IMR-90 (cell line): ENCODE measurements around the gene TRIO.

Source experiments
- BHLHE40 ChIP-seq: fragments of 150-350 bp; IDR thresholded peaks from 2 replicates; pipeline ENCODE4 v1.6.1; 2016; ENCODE audit warnings: mild to moderate bottlenecking, low read depth, low read length
- CEBPB ChIP-seq: IDR thresholded peaks from 2 replicates; pipeline ENCODE4 v1.6.1; 2012; ENCODE audit warnings: low read depth, low read length, improper control_type of control experiment
- MAZ ChIP-seq: IDR thresholded peaks from 2 replicates; pipeline ENCODE4 v1.6.1; 2012; ENCODE audit warnings: low read depth, mild to moderate bottlenecking, low read length, improper control_type of control experiment, moderate library complexity, borderline replicate concordance
- MXI1 ChIP-seq: IDR thresholded peaks from 2 replicates; pipeline ENCODE4 v1.6.1; 2012; ENCODE audit warnings: low read depth, mild to moderate bottlenecking, low read length, moderate library complexity, borderline replicate concordance
- POLR2A ChIP-seq: IDR thresholded peaks from 2 replicates; pipeline ENCODE4 v1.6.1; 2012; ENCODE audit warnings: mild to moderate bottlenecking, low read depth, low read length
- SMC3 ChIP-seq: fragments of 150-350 bp; IDR thresholded peaks from 2 replicates; pipeline ENCODE4 v1.6.1; 2016; ENCODE audit warnings: low read depth, mild to moderate bottlenecking, antibody characterized with exemption, low read length, moderate library complexity
- USF2 ChIP-seq: fragments of 150-350 bp; IDR thresholded peaks from 2 replicates; pipeline ENCODE4 v1.6.1; 2017; ENCODE audit warnings: mild to moderate bottlenecking, antibody characterized with exemption, low read length, low read depth
- TF ChIP-seq, protein P1 (sequence below): conservative IDR thresholded peaks from 2 replicates; pipeline ENCODE4 v1.5.1; 2012; ENCODE audit warnings: mild to moderate bottlenecking, low read depth, low read length, improper control_type of control experiment

GRCh38 chr5:14417792-14418765, 274.9 kb downstream of the TRIO start:
- TF ChIP-seq, protein P1, sequence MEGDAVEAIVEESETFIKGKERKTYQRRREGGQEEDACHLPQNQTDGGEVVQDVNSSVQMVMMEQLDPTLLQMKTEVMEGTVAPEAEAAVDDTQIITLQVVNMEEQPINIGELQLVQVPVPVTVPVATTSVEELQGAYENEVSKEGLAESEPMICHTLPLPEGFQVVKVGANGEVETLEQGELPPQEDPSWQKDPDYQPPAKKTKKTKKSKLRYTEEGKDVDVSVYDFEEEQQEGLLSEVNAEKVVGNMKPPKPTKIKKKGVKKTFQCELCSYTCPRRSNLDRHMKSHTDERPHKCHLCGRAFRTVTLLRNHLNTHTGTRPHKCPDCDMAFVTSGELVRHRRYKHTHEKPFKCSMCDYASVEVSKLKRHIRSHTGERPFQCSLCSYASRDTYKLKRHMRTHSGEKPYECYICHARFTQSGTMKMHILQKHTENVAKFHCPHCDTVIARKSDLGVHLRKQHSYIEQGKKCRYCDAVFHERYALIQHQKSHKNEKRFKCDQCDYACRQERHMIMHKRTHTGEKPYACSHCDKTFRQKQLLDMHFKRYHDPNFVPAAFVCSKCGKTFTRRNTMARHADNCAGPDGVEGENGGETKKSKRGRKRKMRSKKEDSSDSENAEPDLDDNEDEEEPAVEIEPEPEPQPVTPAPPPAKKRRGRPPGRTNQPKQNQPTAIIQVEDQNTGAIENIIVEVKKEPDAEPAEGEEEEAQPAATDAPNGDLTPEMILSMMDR = no peak
- TF ChIP-seq BHLHE40 (no peak), CEBPB (no peak), MXI1 (no peak), POLR2A (no peak), USF2 (no peak), SMC3 (no peak), MAZ (no peak)
